Ovary (tissue), 3 donors: Measurements from ENCODE around the gene BABAM2.

Experiments used
- CTCF ChIP-seq, 3 donors: fragments of 450-650 bp in 2 of 3; fragments of 200-600 bp in 1 of 3; IDR thresholded peaks; one replicate each; pipeline versions ENCODE4 v1.5.1 to v1.8.0; 2016 to 2022; ENCODE audit warnings: antibody characterized with exemption in 3 of 3, mild to moderate bottlenecking in 1 of 3
- POLR2A ChIP-seq: fragments of 450-650 bp; IDR thresholded peaks from one replicate; pipeline ENCODE4 v1.6.1; 2017; ENCODE audit warnings: antibody characterized with exemption, mild to moderate bottlenecking, moderate library complexity
- donor health status: DM: no; HTN: no; CAD: no.

GRCh38 chr2:28168376-28168775 lies 277.8 kb downstream of the BABAM2 start:
- TF ChIP-seq CTCF (IDR thresholded peaks at IDR 0.05) (no peak), POLR2A (no peak)
